HG03558 (cell line): ENCODE data around the gene HSD17B4.

Experiments used
- ATAC-seq: cut with Tn5 transposase; IDR thresholded peaks from one replicate; pipeline ENCODE4 v1.9.1; 2021; ENCODE audit warnings: moderate number of reproducible peaks; ENCODE audit not compliant: unreplicated experiment; ENCODE audit errors: extremely low read depth

Gene HSD17B4

DNA sequence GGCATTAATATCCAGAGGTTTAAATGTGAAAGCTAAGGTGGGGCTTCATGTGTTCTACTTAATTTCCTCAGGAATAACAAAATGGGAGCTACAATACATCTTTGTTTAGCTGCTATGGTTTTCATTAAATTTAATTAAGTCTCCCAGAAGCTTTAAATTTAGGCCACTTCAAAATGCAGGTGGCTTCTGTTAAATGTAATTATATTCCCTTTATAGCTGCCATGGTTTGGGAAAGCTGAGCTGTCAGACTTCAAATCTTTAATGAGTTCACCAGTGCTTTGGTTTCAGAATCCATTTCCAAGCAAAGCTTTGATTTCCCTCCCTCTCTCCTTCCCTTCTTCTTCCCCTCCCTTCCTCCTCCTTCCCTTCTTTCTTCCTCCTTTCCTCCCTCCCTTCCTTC, 118.6 kb downstream of the HSD17B4 start:
- ATAC-seq: no peak

DNA sequence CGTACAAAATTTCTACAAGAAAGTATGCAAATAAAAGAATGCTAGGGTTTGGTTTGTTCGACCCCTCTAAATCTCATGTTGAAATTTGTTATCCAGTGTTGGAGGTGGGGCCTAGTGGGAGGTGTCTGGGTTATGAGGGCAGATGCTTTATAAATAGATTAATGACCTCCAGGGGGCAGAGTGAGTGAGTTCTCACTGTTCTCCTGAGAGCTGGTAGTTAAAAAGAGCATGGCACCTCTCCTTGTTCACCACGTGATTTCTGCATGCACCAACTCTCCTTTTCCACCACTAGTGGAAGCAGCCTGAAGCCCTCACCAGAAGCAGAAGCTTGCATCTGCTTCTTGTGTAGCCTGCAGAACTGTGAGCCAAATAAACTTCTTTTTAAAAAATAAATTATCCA, 126.6 kb downstream of the HSD17B4 start:
- ATAC-seq: peak; percentile 28

DNA sequence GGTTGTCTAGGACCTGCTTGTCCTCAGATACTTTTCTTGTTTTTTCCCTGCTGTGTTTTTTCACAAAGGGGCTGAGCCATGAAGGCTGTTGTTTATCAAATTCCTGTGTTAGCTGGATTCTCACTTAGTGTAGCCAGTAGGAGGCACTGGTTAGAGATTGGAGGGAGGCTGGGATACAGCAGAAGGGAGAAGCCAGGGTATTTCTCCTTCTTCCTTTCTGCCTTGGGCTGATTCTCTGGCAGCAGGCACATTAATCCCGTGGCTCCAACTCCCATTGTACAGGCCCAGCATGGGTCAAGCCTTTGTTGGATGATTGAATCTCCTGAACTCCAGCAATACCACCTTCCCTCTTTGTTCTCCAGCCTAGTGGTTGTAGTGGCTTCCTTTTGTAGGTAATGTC, 130.7 kb downstream of the HSD17B4 start:
- no peak for ATAC-seq

DNA sequence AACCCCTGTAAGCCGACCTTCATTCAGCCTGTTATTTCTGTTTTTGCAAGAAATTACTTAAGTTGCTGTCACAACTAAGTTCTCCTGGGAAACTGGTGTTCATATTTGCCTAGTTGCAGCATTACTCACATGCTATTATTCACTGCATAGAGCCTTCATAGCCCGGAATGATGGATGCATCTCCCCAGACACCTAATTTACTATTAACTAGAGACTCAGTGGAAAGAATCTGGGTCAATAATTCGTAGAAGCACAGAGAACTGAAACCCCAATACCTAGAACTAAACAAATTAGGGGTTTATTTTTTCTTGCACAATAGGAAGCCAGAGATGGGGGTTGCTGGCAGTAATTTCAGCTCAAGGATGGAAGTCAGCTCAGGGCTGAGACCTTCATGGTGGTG, 131.4 kb downstream of the HSD17B4 start:
- peak; percentile 85 for ATAC-seq
